Hepatocyte (in vitro differentiated cells): ENCODE measurements around the gene STK33.

Experiments
- CTCF ChIP-seq: fragments of 200-600 bp; sonication (generic); IDR thresholded peaks from 2 replicates; pipeline ENCODE4 v1.5.1; 2016; ENCODE audit warnings: antibody characterized with exemption, mild to moderate bottlenecking; ENCODE audit not compliant: poor library complexity
- EZH2 ChIP-seq: fragments of 200-600 bp; sonication (generic); IDR thresholded peaks from 2 replicates; pipeline ENCODE4 v1.6.1; 2016; ENCODE audit warnings: antibody characterized with exemption, mild to moderate bottlenecking, borderline replicate concordance
- EZH2phosphoT487 ChIP-seq: fragments of 200-600 bp; sonication (generic); IDR thresholded peaks from one replicate; pipeline ENCODE4 v1.6.1; 2018; ENCODE audit warnings: antibody characterized with exemption, mild to moderate bottlenecking, low read depth, moderate library complexity; ENCODE audit not compliant: unreplicated experiment, severe bottlenecking

DNA sequence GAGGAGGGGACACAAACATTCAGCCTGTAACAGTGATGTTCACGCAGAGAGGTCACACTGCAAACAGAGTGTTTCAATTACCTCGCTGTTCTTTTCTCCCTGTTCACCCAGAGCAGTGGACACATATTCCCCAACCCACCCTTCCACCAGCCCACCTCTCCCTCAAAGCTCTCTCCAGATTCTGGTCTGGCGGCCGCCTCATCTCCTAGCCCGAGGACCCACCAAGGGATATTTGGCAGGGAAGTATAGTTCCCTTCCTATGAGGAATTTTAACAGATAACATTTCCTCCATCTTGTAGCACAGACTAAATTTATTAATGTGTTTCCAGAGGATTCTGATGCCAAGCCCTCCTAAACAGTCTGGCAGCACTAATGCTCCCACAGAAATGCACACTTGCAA, 219.3 kb downstream of the STK33 start:
- TF ChIP-seq EZH2 (no peak), EZH2phosphoT487 (no peak), CTCF (no peak)
